Epithelial cell of esophagus (primary cell): Measurements from ENCODE around the gene CASQ2.

Experiments used
- DNase-seq: peaks from one replicate; pipeline ENCODE4 v3.0.0; 2010; ENCODE audit warnings: low read depth
- H3K4me3 ChIP-seq: 2 replicates; pipeline ENCODE4 v1.5.1; 2011; ENCODE audit warnings: mild to moderate bottlenecking, low read length, control low read depth
- TF ChIP-seq, protein P1 (sequence below): IDR thresholded peaks from 2 replicates; pipeline ENCODE4 v1.5.1; 2011; ENCODE audit warnings: low read depth, mild to moderate bottlenecking, low read length, control low read depth, inconsistent platforms; ENCODE audit not compliant: insufficient read depth; ENCODE audit errors: missing control alignments

CASQ2 gene

DNA sequence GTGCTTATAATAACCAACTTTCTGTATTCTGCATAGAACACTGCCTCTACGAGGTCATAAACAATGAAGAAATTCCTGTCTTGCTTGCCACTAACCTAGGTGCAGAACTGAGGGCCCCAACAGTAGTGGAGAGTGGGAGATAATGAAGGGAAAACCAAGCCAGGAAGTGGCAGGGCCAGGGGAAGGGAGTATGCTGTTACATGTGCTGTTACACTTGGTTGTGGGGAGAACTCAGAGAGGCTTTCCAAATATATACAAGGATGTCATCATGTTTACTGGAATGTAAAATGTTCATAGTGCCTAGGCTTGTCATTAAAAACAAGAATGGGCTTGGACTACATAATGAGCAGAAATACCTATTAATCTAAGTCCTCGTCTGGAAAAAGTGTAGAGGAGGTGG, 41.3 kb upstream of the CASQ2 start:
- TF ChIP-seq, protein P1, sequence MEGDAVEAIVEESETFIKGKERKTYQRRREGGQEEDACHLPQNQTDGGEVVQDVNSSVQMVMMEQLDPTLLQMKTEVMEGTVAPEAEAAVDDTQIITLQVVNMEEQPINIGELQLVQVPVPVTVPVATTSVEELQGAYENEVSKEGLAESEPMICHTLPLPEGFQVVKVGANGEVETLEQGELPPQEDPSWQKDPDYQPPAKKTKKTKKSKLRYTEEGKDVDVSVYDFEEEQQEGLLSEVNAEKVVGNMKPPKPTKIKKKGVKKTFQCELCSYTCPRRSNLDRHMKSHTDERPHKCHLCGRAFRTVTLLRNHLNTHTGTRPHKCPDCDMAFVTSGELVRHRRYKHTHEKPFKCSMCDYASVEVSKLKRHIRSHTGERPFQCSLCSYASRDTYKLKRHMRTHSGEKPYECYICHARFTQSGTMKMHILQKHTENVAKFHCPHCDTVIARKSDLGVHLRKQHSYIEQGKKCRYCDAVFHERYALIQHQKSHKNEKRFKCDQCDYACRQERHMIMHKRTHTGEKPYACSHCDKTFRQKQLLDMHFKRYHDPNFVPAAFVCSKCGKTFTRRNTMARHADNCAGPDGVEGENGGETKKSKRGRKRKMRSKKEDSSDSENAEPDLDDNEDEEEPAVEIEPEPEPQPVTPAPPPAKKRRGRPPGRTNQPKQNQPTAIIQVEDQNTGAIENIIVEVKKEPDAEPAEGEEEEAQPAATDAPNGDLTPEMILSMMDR, result no peak
- H3K4me3 ChIP-seq, result no peak overlapping the region
- peak; percentile 72 for DNase-seq

DNA sequence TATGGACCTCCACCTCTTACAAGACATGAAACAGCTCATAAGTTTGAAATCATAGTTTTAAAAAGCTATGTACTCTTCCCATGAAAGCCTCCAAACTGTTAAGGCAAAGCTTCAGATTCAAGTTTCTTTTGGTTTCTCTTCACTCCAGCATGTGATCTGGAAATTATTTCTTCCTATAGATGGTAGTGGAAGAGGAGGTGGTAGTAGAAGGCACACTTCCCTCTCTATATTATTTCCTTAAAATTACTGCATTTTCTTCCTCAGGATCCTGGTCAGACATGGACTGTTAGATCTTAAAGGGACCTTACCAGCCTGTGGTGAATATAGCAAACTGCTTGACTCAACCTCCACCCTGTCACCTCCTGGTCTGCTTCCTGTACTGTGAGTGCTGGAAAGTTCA, 40.6 kb upstream of the CASQ2 start:
- TF ChIP-seq, protein P1, result no peak
- no peak for DNase-seq
- H3K4me3 ChIP-seq, result no peak overlapping the region

DNA sequence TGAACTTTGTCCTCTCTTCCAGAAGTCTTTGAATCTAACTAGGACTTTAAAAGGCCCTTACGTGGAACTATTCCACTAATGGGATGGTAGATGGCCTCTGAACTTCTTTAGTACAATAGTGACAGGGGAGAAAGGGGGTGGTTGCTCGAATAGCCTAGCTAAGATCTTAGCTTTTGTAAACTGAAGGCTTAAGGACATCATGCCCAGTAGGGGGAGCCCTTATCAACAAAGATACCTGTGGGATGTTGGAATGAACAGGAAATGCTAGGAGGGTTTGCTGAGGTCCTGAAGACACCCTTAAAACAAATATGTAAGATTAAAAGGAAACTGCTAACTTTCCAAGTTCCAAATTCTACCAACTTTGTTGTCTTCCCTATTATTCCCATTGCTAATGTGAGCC, 39.2 kb upstream of the CASQ2 start:
- peak; percentile 90 for DNase-seq
- TF ChIP-seq, protein P1, result peak; percentile 84
- no peak overlapping the region for H3K4me3 ChIP-seq

GRCh38 chr1:115805597-115805996, 37.1 kb upstream of the CASQ2 start:
- H3K4me3 ChIP-seq, result no peak overlapping the region
- TF ChIP-seq, protein P1, result no peak
- no peak for DNase-seq

DNA sequence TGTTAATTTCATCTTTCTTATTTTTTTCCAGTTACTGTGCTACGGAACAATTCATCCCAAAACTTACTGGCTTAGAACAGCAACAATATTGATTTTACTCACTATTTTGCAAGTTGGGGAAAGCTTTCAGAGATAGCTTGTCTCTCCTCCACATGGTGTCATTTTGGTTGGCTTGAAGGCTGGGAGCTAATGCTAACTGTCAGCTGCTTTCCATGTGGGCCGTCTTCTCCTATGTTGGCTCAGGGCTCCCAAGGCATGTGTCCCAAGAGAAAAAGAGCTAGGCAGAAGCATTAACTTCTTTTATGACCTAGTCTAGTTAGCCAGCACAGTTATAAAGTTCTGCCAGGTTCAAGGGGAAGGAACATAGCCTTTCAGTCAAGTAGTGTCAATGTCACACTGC, 33.9 kb upstream of the CASQ2 start:
- H3K4me3 ChIP-seq, result no peak overlapping the region
- DNase-seq, result no peak
- TF ChIP-seq, protein P1, result no peak

- H3K4me3 ChIP-seq, result no peak overlapping the region
- TF ChIP-seq, protein P1, result no peak
- DNase-seq, result no peak
Observed at GRCh38 chr1:115797486-115797885, 29.0 kb upstream of the CASQ2 start.

- no peak overlapping the region for H3K4me3 ChIP-seq
- no peak for DNase-seq
- TF ChIP-seq, protein P1, result no peak
Observed at GRCh38 chr1:115796897-115797296, 28.4 kb upstream of the CASQ2 start.
